Measurements from ENCODE around the gene ZNF606. TPM values are rescaled to one million over a fixed set of nuclear protein-coding genes. Genes with fewer than 3 reads are reported as not detected.
"Not testable (repeated sequence)": the region's sequence is repeated elsewhere in the genome, so short reads cannot be mapped to it uniquely, and the experiment has no call there.

ZNF606 gene
- total RNA-seq, 1 donor from 2014 or later = 13.8 TPM

DNA sequence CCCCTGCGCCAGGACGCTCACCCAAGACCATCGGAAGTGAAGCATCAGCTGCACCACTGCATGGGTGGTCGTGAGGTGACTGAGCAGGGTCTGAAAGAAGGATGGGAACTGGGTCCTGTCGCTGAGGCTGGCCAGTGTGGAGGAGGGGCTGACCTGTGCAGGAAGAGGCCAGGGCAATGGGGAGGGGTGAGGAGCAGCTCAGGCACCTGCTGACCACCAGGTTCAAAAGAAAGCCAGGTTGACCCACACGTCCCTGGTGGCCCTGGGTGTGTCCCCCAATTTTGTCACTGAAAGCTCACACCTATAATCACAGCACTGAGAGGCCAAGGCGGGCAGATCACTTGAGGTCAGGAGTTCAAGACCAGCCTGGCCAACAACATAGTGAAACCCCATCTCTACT lies 17.5 kb upstream of the ZNF606 start:
- DNase-seq (ENCODE audit: low spot score) = no peak
- intact Hi-C loops (cut with DNase I) = loop anchor here (2.0 kb wide), 1 partner anchor 135 kb away; no protein-coding TSS in a partner anchor

DNA sequence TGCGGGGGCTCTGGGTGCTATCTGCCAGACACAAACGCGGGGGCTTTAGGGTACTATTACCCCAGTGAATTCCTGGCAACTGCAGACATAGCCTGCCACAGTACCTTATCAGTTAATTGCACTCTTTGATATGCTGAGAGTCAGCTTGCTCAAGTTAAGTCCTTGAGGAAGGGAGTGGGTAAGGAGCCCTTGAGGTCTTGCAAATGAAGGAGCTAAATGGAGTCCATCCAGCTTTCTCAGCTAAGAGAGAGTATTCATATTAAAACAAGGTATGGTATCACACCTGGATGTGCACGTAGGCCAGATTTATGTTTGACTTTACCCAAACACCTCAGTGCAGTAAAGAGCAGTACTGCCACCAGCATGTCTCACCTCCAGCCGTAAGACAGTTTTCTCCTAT lies 11.5 kb upstream of the ZNF606 start:
- intact Hi-C loops (cut with DNase I) = no loop called here

DNA sequence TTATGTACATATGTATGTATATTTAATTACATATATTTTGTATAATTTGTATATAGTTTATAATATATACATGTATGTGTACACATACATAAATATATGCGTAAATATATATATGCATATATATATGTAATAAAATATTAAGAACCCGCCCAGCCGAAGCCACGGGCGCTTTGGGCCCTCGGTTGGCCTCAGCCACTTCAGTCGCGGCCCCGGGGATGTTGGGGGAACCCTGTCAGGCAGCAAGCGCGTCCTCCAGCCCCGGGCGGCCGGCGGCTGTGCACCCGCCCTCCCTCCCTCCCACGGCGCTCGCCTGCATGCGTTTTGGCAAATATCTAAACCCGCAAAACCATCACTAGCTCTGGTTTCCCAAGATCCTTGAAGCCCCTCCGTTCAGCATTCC lies 7.9 kb upstream of the ZNF606 start:
- DNase-seq (ENCODE audit: low spot score) = no peak
- intact Hi-C loops (cut with DNase I) = no loop called here

More for the DNA sequence above, 11.5 kb upstream of the ZNF606 start:
- no peak for DNase-seq (ENCODE audit: low spot score)

DNA sequence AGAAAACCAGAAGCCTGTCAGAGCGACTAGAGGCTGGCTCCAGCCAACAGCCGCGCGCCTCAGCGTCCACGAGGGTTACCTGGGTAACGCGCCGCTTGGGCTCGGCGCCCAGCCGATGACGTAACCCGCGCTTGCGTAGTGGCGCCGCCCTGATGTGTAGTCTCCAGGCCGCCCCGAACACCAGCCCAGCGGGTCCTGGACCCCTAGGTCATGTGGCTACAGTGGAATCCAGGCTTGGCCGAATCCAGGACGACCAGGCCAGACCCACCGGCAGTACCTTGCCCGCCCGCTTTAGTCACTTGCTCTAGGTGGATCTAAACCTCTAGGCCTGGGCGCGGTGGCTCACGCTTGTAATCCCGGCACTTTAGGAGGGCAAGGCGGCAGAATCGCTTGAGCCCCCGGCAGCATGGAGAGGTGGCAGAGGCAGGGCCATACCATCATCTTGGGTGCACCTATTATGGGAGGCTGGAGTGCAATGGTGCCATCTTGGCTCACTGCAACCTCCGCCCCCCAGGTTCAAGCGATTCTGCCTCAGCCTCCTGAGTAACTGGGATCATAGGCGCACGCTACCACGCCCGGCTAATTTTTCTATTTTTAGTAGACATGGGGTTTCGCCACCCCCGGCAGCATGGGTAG lies 7.2 kb upstream of the ZNF606 start:
- intact Hi-C loops (cut with DNase I) = no loop called here
- peak; percentile 91 for DNase-seq (ENCODE audit: low spot score)

DNA sequence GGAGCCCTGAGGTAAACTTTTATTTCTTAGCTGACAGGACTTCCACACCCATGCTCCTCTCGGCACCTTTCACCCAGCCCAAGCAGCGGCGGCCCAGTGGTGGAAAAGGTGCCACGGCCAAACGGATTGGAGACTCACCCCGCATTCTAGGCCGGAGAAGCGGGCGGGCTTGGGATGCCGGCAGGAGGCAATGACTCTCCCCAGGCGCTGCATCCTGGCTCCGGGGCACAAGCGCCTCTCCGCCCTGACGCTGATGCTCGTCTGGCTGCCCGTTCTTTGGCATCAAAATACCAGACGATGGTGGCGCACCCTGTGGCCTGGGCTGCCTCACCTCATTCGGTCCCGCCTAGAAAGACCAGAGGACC lies 6.7 kb upstream of the ZNF606 start:
- intact Hi-C loops (cut with DNase I) = no loop called here
- DNase-seq (ENCODE audit: low spot score) = no peak

DNA sequence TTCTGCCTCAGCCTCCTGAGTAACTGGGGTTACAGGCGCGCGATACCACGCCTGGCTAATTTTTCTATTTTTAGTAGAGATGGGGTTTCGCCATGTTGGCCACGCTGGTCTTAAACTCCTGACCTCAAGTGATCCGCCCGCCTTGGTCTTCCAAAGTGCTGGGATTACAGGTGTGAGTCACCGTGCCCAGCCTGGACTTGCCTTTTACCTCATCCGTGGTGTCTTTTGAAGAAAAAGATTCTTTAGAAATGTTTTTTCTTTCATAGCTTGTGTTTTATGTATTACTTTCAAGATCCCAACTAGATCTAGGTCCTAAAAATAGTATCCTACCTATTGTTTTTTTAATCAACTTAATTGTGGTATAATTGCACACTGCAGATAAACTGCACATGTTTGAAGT lies 6.3 kb upstream of the ZNF606 start:
- DNase-seq (ENCODE audit: low spot score); intact Hi-C loops (cut with DNase I): not testable (repeated sequence)

DNA sequence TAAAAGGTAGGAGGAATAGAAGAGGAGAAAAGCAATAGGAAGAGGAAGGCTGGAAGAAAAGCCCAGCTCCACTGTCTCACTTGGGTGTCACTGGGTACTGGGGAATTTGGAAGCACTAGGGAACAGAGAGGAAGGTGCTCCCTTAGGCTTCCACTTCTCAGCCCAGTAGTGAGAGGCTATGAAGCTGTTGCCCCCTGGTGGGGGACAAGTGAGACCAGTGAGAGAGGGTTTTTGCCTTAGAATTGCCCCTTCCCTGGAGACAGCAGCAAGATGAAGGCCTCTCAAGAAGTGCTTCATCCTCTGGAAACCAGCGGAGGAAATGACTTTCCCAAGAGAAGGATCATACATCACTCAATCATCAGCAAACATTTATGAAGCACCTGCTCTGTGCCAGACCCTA lies 4.7 kb upstream of the ZNF606 start:
- DNase-seq (ENCODE audit: low spot score) = no peak
- intact Hi-C loops (cut with DNase I) = no loop called here

DNA sequence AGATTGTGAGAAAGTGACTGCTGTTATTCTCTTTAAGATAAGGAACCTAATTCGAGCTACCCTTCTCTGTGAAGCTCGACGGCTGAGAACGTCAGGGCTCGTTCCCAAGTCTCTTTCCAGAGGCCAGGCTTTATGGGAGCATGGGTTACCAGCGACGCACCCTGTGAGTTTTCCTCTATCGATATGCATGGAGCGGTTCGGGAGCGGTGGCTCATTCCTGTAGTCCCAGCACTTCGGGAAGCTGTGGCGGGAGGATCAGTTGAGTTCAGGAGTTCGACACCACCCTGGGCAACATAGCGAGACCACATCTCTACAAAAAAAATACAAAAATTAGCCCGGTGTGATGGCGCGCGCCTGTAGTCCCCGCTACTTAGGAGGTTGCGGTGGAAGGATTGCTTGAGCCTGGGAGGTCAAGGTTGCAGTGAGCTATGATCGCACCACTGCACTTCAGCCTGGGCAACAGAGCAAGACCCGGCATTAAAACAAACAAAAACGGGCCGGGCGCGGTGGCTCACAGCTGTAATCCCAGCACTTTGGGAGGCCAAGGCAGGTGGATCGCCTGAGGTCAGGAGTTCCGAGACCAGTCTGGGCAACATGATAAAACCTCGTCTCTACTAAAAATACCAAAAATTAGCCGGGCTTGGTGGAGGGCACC lies 681 bp upstream of the ZNF606 start:
- intact Hi-C loops (cut with DNase I) = loop anchor here (5.0 kb wide), 2 partner anchors 56 to 149 kb away; partner anchors contain the start of genes ZNF256 and ZNF329
- DNase-seq (ENCODE audit: low spot score) = no peak

DNA sequence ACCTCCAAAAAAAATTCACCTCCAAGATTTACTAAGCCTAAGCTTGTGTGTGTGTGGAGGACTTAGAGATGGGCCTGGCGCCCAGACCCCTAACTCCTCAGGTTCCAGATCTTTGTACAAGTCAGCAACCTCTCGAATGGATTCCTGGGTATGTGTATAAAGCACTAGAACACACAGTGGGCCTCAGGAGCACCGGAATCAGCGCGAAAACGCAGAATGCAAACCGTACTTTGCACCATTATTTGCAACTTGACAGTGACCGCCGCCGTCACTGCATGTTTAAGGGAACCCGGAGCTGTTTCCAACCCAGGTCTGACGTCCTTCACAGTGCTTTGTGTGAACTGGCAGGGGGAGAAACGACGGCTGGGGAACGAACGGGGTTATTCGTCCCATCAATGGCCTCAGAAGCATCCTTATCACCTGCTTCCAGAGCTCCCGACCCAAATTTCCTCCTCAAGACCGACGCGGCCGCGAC lies 688 bp downstream of the ZNF606 start:
- DNase-seq (ENCODE audit: low spot score) = no peak
- intact Hi-C loops (cut with DNase I) = loop anchor here (5.0 kb wide), 2 partner anchors 55 to 150 kb away; partner anchors contain the start of genes ZNF256 and ZNF329

DNA sequence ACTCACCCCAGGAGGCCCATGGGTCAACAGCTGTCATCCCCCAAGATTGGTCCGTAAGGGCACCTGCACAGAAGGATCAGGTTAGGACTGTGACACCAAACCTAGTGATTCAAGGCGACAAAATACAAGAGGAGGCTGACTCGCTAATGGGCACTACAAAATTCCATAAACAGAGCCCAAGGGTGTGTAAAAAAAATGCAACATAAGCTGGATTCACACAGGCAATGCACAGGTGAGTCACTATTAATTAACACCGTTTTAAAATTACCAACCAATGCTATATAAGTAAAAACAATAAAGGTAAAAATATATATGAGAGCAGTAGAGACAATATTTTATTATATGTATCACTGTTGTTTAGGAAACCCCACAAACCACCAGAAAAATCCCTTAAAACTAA lies 1.9 kb downstream of the ZNF606 start:
- intact Hi-C loops (cut with DNase I) = loop anchor here (5.0 kb wide), 2 partner anchors 53 to 152 kb away; partner anchors contain the start of genes ZNF256 and ZNF329
- DNase-seq (ENCODE audit: low spot score) = no peak

DNA sequence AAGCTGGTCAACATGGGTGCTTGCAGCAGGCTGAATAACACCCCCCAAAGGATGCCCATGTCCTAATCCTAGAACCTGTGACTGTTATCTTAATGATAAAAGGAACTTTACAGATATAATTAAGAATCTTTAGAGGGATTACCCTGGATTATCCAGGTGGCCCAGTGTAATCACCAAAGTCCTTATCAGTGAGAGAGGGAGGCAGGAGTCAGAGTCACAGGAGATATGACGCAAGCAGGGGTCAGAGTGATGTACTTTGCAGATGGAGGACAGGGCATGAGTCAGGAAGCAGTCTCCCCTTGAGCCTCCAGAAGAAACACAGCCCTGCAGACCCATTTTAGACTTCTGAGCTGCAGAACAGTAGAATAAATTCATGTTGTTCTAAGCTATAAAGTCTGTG lies 9.8 kb downstream of the ZNF606 start:
- intact Hi-C loops (cut with DNase I) = no loop called here
- no peak for DNase-seq (ENCODE audit: low spot score)

DNA sequence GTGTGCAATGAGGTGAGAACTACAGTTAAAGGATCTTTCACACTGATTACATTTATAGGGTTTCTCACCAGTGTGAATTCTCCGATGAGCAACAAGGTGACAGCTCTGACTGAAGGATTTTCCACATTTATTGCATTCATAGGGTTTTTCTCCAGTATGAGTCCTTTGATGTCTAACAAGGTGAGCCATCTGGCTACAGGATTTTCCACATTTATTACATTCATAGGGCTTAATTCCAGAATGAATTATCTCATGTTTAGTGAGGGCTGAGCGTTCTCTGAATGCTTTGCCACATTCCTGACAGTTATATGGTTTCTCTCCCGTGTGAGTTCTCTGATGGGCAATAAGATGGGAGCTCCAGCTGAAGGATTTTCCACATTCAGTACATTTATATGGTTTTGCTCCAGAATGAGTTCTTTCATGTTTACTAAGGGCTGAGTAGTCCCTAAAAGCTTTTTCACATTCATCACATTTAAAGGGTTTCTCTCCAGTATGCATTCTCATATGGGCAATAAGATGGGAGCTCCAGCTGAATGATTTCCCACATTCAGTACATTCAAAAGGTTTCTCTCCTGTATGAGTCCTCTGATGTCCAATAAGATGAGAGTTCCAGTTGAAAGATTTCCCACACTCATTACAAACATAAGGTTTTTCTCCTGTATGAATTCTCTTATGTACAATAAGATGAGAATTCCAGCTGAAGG lies 23.9 kb downstream of the ZNF606 start:
- DNase-seq (ENCODE audit: low spot score) = no peak
- intact Hi-C loops (cut with DNase I) = no loop called here

DNA sequence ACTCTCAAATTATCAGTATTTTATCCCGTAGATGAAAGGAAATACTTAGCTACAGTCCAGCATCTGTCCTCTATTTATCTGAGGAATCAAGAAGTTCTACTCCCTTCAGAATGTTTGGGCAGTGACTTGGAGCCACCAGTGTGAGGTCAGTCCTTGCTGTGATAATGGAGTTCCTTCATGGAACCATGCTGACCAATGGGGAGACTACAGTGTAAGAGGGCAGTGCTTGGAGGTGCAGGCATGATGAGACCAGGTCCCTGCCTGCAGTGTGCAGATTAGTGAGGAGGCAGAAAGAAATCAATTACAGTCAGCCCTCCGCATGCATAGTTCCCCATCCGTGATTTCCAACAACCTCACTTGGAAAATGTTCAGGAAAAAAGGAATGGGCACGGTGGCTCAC lies 28.2 kb downstream of the ZNF606 start, which contains the start of gene C19orf18:
C19orf18 (minus strand) TSS at position 101 of the 400 bp plus-strand sequence. CDS start 102 bp downstream, outside the sequence.
- intact Hi-C loops (cut with DNase I) = no loop called here
- DNase-seq (ENCODE audit: low spot score) = no peak

DNA sequence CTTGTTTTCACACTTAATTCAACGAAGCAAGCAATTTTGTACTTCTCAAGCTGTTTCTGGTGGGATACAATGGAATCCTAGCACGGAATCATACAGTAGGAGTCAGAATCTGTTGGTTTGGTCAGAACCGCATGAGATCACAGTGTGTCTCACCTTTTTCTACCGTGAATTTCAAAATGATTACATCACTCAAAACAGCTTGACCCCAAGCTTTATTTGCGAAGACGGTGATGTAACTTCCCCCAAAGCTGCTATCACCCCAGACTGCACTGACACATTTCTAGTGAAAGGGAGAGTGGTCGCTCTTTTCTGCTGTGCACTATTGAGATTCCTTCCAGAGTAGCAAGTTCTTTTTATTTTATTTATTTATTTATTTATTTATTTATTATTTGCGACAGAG lies 37.9 kb downstream of the ZNF606 start:
- no peak for DNase-seq (ENCODE audit: low spot score)
- intact Hi-C loops (cut with DNase I) = no loop called here

DNA sequence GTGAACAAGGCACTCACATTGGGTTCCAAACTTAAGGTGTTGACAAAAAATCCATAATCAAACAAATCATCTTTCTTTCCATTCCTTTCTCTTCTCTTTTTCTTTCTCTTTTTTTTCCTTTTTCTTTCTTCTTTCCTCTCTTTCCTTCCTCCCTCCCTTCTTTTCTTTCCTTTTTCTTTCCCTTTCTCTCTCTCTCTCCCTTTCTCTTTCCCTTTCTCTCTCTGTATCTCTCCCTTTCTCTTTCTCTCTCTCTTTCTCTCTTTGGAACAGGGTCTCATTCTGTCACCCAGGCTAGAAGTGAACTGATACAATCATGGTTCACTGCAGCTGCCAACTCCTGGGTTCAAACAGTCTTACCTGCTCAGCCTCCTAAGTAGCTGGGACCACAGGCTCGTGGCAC lies 40.8 kb downstream of the ZNF606 start:
- DNase-seq (ENCODE audit: low spot score) = no peak

DNA sequence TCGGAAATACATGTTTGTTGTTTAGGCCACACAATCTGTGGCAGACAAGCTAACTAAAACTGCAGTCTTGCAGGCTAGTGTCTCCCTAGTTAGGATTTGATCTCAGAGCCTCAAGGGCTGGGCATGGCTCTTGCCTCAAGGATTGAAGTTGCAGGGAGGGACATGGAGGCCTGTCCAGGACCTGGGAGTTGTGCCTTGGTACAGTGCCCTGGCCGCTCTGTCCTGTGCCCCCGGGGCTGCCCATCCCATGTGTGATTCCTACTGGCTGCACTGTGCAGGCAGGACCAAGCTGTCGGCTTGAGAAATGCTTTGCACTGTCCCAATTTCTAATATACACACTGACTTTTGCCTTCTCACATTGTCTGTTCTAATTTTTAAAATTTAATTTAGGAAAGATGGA lies 47.6 kb downstream of the ZNF606 start:
- intact Hi-C loops (cut with DNase I) = no loop called here
- no peak for DNase-seq (ENCODE audit: low spot score)

More for the DNA sequence above, 40.8 kb downstream of the ZNF606 start:
- intact Hi-C loops (cut with DNase I) = no loop called here

DNA sequence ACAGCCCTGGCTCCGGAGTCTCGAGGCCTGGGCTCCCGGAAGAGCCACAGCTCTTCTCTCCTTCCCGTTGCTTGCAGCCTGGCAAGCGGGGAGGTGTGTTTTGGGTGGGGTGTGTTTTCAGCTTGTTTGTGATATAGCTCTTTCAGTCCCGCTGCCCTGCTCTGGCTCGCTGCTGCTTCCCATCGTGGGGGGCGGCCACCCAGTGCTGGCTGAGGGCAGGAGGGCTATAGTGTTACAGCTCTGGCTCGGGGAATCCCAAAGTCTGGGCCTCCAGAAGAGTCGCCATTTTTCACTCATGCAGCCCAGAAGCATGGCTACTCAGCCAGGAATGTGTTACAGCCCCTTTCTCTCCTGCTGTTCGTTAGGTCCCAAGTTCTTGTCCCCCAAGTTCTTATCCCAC lies 52.9 kb downstream of the ZNF606 start:
- intact Hi-C loops (cut with DNase I) = loop anchor here (5.0 kb wide), 3 partner anchors 53 to 337 kb away; partner anchors contain the start of genes ZNF134, ZNF135 and ZNF606
- no peak for DNase-seq (ENCODE audit: low spot score)

DNA sequence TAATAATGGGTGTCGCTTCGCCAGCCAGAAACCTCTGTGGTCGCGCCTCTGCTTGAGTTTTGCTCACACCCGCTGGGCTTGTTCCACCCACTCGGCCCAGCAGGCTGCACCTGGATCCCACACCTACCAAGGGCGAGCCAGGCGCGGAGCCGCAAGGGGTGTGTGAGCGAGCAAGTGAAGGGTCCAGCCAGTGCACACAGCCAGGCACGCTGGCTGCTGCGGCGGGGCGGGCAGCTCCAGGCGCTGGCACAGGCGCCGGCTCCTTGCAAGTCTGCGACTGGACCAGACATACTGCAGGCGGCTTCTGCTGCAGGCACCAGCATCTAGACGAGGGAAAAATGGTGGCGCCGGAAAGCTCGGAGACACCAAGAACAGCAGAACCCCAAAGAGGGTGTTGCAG lies 53.3 kb downstream of the ZNF606 start:
- intact Hi-C loops (cut with DNase I) = loop anchor here (5.0 kb wide), 3 partner anchors 53 to 337 kb away; partner anchors contain the start of genes ZNF134, ZNF135 and ZNF606
- DNase-seq (ENCODE audit: low spot score) = no peak

DNA sequence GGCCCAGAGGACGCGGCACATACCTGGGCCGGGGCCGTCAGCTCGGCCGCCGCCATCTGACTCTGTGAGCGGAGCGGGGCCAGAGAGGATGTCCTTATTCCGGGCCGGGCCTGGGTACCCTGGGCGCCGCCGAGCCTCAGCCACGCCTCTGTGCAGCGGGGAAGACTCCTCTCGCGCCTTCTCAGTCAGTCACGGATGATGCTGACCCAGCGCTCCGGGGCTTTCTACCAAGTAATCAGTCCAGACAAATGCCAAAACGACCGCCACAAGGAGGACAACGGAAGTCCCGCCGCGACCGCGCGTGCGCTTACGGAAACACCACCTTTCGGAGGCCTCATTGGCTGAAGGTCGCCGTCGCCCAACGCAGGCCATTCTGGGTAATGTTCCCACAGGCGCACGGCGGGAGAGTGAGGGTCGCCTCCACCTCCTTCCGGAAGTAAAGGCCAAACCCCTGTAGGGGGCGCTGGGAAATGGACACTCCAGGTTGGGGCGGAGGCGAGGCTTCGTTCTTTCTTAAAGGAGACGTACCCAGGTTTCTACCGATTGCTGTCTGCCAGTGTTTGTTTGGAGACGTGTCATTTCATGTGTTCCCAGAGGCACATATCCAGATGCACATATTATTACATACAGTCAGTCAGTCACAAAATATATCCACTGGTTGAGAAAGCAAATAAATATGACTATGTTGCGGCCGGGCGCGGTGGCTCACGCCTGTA lies 55.0 kb downstream of the ZNF606 start, which contains the start of gene ZNF256:
ZNF256 (minus strand) TSS at position 288 of the 716 bp plus-strand sequence; CDS start at position 56, 232 bp downstream.
- intact Hi-C loops (cut with DNase I) = loop anchor here (1.0 to 5.0 kb wide), 5 partner anchors 12 to 335 kb away; partner anchors contain the start of genes ZNF134, ZNF135, ZNF418 and ZNF606
- DNase-seq (ENCODE audit: low spot score) = peak; percentile 97

All from cardiac septum (tissue), 1 donor.